Stomach smooth muscle (tissue), 2 donors: ENCODE results near the gene DDAH1.

ENCODE experiments used
- H3K27ac ChIP-seq: one replicate; pipeline ENCODE4 v1.7.0; 2013; ENCODE audit warnings: mild to moderate bottlenecking, low read length, inconsistent platforms
- H3K27me3 ChIP-seq, 2 donors: one replicate each; pipeline ENCODE4 v1.7.0; 2013; ENCODE audit warnings: low read length in 2 of 2; ENCODE audit not compliant: insufficient read depth in 2 of 2, control insufficient read depth in 1 of 2
- H3K36me3 ChIP-seq, 2 donors: one replicate each; pipeline ENCODE4 v1.7.0; 2013; ENCODE audit warnings: low read length in 2 of 2; ENCODE audit not compliant: control insufficient read depth in 2 of 2, insufficient read depth in 2 of 2
- H3K4me1 ChIP-seq: one replicate; pipeline ENCODE4 v1.7.0; 2013; ENCODE audit warnings: low read length; ENCODE audit not compliant: control insufficient read depth, insufficient read depth
- H3K4me3 ChIP-seq, 2 donors: one replicate each; pipeline ENCODE4 v1.7.0; 2013; ENCODE audit warnings: low read length in 2 of 2
- H3K9ac ChIP-seq, 2 donors: one replicate each; pipeline ENCODE4 v1.7.0; 2013; ENCODE audit warnings: low read length in 2 of 2, mild to moderate bottlenecking in 1 of 2
- H3K9me3 ChIP-seq, 2 donors: one replicate each; pipeline ENCODE4 v1.7.0; 2013; ENCODE audit warnings: low read length in 2 of 2; ENCODE audit not compliant: control insufficient read depth in 2 of 2
- donor health status: healthy.
- donor health status: Pancreatic carcinoma.

Gene DDAH1

DNA sequence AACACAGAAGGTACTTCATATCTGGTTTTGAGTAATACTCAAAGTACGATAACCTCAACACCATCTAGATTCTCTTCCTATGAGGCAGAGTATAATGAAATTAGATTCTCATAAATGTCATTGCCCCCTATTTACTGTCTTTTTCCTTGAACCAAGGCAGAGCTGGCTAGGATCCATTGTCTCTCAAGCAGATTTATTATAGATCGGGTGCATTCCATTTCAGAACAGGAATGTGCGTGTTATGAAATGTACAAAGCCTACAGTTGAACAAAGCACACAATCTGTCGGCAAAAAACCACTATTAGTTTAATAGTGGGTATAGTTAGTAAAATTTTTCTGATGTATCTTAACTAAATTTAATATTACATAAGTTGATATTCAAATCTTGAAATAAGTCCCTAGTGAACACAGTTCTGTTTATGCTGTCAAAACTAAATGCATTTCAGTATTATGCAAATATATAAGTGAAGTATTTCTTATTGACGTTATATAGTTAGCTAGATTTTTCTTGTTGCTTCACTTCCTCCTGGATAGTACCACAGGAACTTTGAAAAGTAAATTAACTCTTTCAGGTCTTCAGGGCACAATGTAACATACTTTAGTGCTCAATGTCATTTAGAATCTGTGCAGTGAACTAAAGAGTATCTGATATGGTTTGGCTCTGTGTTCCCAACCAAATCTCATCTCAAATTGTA is 92.1 kb downstream of the DDAH1 start:
- no peaks in the 10 kb centered on the region for H3K36me3 ChIP-seq
- no peaks in the 10 kb centered on the region for H3K9me3 ChIP-seq
- H3K4me1 ChIP-seq, result peaks cover 3% of the 10 kb centered on the region
- no peak overlapping the region for H3K9ac ChIP-seq
- no peak overlapping the region for H3K4me3 ChIP-seq
- H3K27me3 ChIP-seq, result no peaks in the 10 kb centered on the region
- no peak overlapping the region for H3K27ac ChIP-seq

DNA sequence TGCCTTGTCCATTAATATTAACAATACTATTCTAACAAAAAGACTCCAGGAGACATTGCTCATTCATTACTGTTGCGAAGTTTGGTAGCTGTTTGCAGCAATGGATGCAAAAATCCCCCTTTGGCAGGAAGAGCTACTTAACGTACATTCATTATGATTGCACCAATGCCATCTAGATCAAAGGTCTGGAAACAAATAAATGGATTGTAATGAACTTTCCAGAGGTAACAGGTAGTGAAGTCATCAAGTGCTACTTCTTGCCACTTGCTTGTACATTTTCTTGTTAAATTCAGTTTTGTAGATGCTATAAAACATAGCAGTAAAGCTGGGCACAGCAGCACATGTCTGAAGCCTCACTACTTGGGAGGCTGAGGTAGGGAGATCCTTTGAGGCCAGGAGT is 93.9 kb downstream of the DDAH1 start:
- Histone ChIP-seq H3K9me3 (no peaks in the 10 kb centered on the region), H3K4me1 (peaks cover 3% of the 10 kb centered on the region), H3K9ac (no peak overlapping the region), H3K27me3 (no peaks in the 10 kb centered on the region), H3K4me3 (no peak overlapping the region), H3K27ac (no peak overlapping the region), H3K36me3 (no peaks in the 10 kb centered on the region)

DNA sequence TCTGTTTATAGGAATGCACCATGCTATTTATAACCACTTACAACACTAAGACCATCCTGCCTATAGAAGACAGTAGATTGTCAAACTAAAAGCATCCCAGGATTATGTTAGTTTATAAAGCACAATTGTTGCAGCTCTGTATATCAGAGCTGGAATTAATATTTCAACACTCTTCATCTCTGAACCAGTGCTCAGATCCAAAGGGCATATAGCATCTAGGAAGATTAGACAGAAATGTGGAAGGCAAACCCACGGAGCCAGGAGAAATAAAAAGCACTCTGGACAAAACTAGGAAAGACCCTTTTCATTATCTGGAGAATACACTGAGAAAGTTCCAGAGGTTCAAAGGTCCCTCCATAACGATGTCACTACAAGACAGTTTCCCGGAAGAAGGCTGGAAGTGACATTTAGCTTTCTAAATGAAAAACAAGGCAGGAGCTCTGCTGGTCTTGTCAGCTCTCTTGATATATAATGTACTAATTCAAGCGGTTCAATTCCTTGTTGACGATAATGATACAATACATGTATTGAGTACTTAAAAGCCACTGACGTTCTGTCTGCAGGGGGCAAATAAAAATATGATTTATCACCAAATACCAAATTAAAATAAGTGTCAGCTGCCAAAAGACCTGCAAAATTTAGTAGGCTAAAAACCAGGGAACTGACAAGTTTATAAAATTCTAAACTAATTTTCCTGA is 96.7 kb downstream of the DDAH1 start:
- Histone ChIP-seq H3K4me1 (no peaks in the 10 kb centered on the region), H3K4me3 (no peak overlapping the region), H3K27me3 (no peaks in the 10 kb centered on the region), H3K9ac (no peak overlapping the region), H3K27ac (no peak overlapping the region), H3K9me3 (no peaks in the 10 kb centered on the region), H3K36me3 (no peaks in the 10 kb centered on the region)

DNA sequence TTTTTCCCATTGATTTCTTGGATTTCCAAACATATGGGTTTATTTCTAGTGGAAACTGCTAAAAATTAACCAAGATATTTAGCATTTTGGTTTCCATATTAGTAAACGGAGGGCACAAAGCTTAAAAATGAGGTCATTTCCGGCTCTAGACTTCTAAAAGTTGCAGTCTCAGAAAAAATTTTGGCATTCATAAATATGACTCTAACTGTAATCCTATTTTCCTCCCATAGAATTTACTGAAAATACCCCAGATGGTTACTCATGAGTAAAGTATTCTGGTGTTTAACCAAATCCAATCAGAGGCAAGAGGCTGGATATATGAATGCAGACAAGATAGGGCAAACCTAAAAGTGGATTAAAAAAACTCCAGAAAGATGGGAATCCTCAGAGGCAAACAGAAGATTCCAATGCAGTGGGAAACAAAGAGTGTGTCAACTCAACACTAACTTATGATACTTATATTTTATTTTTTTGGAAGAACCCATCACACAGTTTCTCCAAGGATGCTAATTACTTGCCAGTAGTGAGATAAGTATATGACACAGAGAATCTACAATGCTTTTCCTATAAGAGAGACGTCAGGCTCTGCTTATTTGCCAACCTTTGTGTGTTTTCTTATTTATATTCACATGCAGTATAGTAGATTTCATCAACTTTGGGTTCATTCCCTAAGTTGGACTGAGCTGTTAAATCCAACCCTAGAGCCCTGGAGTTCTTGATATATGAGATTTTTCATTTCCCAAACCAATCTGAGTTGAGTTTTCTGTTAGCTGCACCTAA is 98.4 kb downstream of the DDAH1 start:
- H3K36me3 ChIP-seq, result no peaks in the 10 kb centered on the region
- H3K27me3 ChIP-seq, result no peaks in the 10 kb centered on the region
- H3K9ac ChIP-seq, result no peak overlapping the region
- no peaks in the 10 kb centered on the region for H3K9me3 ChIP-seq
- no peak overlapping the region for H3K4me3 ChIP-seq
- H3K4me1 ChIP-seq, result no peaks in the 10 kb centered on the region
- no peak overlapping the region for H3K27ac ChIP-seq

DNA sequence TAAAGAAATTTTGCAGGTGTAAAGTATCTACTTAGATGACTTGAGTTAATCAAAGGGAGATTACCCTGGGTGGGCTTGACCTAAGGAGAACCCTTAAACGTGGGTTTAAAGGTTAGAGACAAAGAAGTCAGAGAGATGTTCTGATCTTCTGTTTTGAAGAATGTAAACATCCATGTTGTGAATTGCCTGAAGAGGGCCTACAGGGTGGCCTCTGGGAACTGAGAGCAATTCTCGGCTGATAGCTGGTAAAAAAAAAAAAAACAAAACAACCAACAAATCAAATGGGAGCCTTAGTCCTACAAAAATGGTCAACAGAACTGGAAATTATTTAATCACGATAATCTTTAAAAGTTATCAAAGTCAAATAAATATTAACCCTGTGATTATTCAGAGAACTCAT is 99.1 kb downstream of the DDAH1 start:
- H3K9ac ChIP-seq, result no peak overlapping the region
- no peak overlapping the region for H3K4me3 ChIP-seq
- H3K4me1 ChIP-seq, result no peaks in the 10 kb centered on the region
- no peaks in the 10 kb centered on the region for H3K36me3 ChIP-seq
- H3K9me3 ChIP-seq, result no peaks in the 10 kb centered on the region
- H3K27ac ChIP-seq, result no peak overlapping the region
- no peaks in the 10 kb centered on the region for H3K27me3 ChIP-seq

DNA sequence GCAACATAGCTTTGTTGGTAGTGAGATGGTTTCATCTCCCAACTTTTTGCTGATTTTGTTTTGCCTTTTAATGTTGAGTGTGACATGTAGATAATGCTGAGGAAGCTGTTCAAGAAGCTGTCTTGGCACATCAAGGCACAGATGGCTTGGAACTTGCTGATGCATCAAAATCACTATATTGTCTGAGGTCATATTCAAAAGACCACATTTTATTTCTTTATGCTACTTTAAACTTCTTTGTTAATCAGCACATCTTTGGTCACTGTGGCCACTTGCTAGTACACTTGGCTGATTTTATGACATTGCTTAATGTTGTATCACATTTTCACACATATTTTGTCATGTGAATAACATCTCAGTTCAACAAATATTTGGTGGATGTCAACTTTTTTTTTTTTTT is 101.4 kb downstream of the DDAH1 start:
- H3K27me3 ChIP-seq, result no peaks in the 10 kb centered on the region
- no peak overlapping the region for H3K27ac ChIP-seq
- no peak overlapping the region for H3K9ac ChIP-seq

DNA sequence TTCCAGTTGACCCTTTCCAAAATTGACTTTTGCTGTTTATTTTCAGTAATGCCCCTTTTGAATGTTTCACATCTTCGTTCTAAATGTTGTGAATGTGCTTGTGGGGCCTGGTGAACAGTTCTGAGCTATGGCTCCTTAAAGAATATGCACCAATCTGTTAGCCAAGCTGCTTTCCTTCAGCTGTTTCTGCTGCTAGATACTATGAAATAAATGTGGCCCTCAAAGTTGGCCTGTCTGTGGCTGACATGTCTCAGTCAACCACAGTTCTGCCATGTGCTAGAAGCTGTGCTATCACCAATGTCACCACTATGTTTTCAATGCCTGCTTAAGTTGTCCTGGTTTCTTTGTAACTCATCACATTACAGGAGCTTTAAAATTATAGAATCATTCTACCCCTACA is 101.9 kb downstream of the DDAH1 start:
- Histone ChIP-seq H3K36me3 (no peaks in the 10 kb centered on the region), H3K9me3 (no peaks in the 10 kb centered on the region), H3K9ac (no peak overlapping the region), H3K27ac (no peak overlapping the region), H3K27me3 (no peaks in the 10 kb centered on the region), H3K4me3 (no peak overlapping the region), H3K4me1 (no peaks in the 10 kb centered on the region)

More for the DNA sequence above, 101.4 kb downstream of the DDAH1 start:
- no peaks in the 10 kb centered on the region for H3K36me3 ChIP-seq
- no peaks in the 10 kb centered on the region for H3K4me1 ChIP-seq
- H3K9me3 ChIP-seq, result no peaks in the 10 kb centered on the region
- H3K4me3 ChIP-seq, result no peak overlapping the region

DNA sequence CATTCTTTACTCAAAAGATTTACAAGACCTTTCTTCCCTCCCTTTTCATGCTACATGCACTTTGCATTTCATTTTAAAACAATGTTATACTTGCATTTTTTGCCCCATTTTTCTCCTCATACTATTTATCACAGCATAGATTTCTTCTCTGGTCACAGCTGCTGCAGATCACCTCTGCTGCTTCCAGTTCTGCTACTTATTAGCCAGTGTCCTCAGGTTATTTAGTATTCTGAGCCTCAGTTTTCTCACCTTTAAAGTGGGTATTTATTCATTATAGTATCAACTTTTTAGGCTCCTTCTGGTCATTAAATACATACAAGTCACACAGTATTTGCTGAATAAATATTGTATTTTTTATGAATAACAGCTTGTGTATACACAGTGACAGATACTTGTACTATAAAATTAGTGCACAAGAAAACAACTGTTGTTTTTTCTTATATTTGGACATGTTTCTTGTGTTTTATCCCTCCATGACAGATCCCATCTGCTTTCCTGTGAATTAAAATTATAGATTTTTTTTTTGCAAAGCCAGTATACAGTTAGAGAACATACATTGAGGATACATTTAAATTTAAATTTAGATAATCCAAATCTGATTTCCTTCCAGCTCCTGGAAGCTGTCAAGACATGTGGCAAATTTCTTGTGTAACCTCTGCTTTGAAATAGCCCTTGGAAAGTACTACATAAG is 103.2 kb downstream of the DDAH1 start:
- Histone ChIP-seq H3K27ac (no peak overlapping the region), H3K9ac (no peak overlapping the region), H3K9me3 (no peaks in the 10 kb centered on the region), H3K4me1 (no peaks in the 10 kb centered on the region), H3K27me3 (no peaks in the 10 kb centered on the region), H3K36me3 (no peaks in the 10 kb centered on the region), H3K4me3 (no peak overlapping the region)

DNA sequence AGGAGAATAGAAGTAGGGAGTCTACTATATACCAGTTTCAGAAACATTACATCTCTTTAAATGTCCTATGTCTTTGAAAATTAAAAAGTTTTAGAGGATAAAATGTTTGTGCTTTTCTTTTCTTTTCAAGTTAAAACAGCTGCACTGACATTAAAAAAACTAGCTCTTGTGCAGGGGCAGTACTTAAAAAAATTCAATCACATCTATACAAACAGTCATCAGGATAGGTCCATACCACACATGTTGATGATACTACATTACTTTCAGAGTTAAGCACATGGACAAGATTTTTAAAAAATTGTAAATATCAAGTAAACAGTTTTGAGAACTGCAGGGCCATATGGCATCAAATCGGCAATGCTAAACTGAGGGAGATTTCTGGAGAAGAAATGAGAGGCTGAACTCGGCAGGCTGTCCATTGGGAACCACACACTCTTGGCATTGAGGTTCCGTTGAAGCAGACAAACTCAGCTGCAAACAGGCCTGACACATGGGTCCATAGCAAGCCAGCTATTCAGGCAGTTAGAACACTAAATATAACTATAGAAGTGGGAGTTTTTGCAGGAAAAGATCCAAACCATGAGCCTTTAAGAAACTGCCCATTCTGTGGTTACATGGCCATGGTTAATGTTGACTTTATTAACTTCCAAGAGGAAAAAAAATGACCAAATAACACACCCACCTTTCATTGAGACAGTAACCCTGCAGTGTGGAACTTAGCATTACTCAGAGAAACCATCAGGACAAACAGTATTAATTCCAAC is 104.0 kb downstream of the DDAH1 start:
- no peak overlapping the region for H3K9ac ChIP-seq
- H3K27ac ChIP-seq, result no peak overlapping the region
- H3K9me3 ChIP-seq, result no peaks in the 10 kb centered on the region

More for the DNA sequence above, 104.0 kb downstream of the DDAH1 start:
- H3K27me3 ChIP-seq, result no peaks in the 10 kb centered on the region
- no peak overlapping the region for H3K4me3 ChIP-seq
- no peaks in the 10 kb centered on the region for H3K36me3 ChIP-seq
- H3K4me1 ChIP-seq, result no peaks in the 10 kb centered on the region
